ENCODE measurements around the gene ZNF627. TPM values are rescaled to one million over a fixed set of nuclear protein-coding genes. Genes with fewer than 3 reads are reported as not detected.
A peak's percentile ranks its signal among the peaks of the same experiment; 100 is the strongest.
"Not testable (repeated sequence)": the region's sequence is repeated elsewhere in the genome, so short reads cannot be mapped to it uniquely, and the experiment has no call there.

Gene ZNF627
- total RNA-seq, 2 donors from 2014 or later, result 5.6 to 13.1 TPM

- no peaks in the 10 kb centered on the region for H3K27me3 ChIP-seq (replicated peaks; ENCODE audit: insufficient read depth)
- H3K4me1 ChIP-seq (ENCODE audit: control insufficient read depth in 1 of 2, low read depth in 2 of 2), result peaks cover 14 to 31% of the 10 kb centered on the region in 2 donors
- peak within 1 kb of the TSS; percentile 51 to 71 for H3K27ac ChIP-seq
- DNase-seq (ENCODE audit: low spot score) (peak; percentile 95), ATAC-seq (ENCODE audit: insufficient number of reproducible peaks, low FRiP score, low read depth) (peak; percentile 73)
- no peaks in the 10 kb centered on the region for H3K9me3 ChIP-seq
- peaks cover 12% of the 10 kb centered on the region for H3K36me3 ChIP-seq
- H3K4me3 ChIP-seq, result peak within 1 kb of the TSS; percentile 79
- TF ChIP-seq CTCF (IDR thresholded peaks at IDR 0.05), result peak; percentile 22
Measured at GRCh38 chr19:11558881-11559828, 38.1 kb upstream of the ZNF627 start, which contains the start of gene ELOF1. Gene ELOF1, minus strand, starts transcription at chr19:11559230. Its CDS starts 4,883 bp downstream, at chr19:11554347.

GRCh38 chr19:11560404-11561051 lies 36.8 kb upstream of the ZNF627 start:
- peak; percentile 41 for TF ChIP-seq CTCF (IDR thresholded peaks at IDR 0.05)
- no peak overlapping the region for H3K27ac ChIP-seq
- no peak for DNase-seq (ENCODE audit: low spot score)
- H3K4me1 ChIP-seq (ENCODE audit: control insufficient read depth in 1 of 2, low read depth in 2 of 2), result peaks cover 14 to 31% of the 10 kb centered on the region in 2 donors
- no peaks in the 10 kb centered on the region for H3K27me3 ChIP-seq (replicated peaks; ENCODE audit: insufficient read depth)
- ATAC-seq (ENCODE audit: insufficient number of reproducible peaks, low FRiP score, low read depth), result no peak
- H3K9me3 ChIP-seq, result no peaks in the 10 kb centered on the region
- H3K36me3 ChIP-seq, result no peaks in the 10 kb centered on the region
- H3K4me3 ChIP-seq, result peak overlapping the region; percentile 79

GRCh38 chr19:11563532-11563931 lies 33.8 kb upstream of the ZNF627 start:
- no peaks in the 10 kb centered on the region for H3K9me3 ChIP-seq
- no peak overlapping the region for H3K4me3 ChIP-seq
- ATAC-seq (ENCODE audit: insufficient number of reproducible peaks, low FRiP score, low read depth), result no peak
- peaks cover 6 to 14% of the 10 kb centered on the region in 2 donors for H3K4me1 ChIP-seq (ENCODE audit: control insufficient read depth in 1 of 2, low read depth in 2 of 2)
- no peak overlapping the region for H3K27ac ChIP-seq
- H3K36me3 ChIP-seq, result no peaks in the 10 kb centered on the region
- no peaks in the 10 kb centered on the region for H3K27me3 ChIP-seq (replicated peaks; ENCODE audit: insufficient read depth)
- TF ChIP-seq CTCF (IDR thresholded peaks at IDR 0.05), result no peak
- DNase-seq (ENCODE audit: low spot score), result no peak

GRCh38 chr19:11564082-11564807 lies 33.0 kb upstream of the ZNF627 start:
- H3K27ac ChIP-seq; DNase-seq (ENCODE audit: low spot score); H3K36me3 ChIP-seq; H3K9me3 ChIP-seq; H3K27me3 ChIP-seq (replicated peaks; ENCODE audit: insufficient read depth); H3K4me3 ChIP-seq; ATAC-seq (ENCODE audit: insufficient number of reproducible peaks, low FRiP score, low read depth): not testable (repeated sequence)
- H3K4me1 ChIP-seq (ENCODE audit: control insufficient read depth in 1 of 2, low read depth in 2 of 2), result peaks cover 6 to 12% of the 10 kb centered on the region in 2 donors

GRCh38 chr19:11565649-11565980 lies 31.7 kb upstream of the ZNF627 start:
- H3K27me3 ChIP-seq (replicated peaks; ENCODE audit: insufficient read depth); H3K9me3 ChIP-seq; ATAC-seq (ENCODE audit: insufficient number of reproducible peaks, low FRiP score, low read depth); H3K4me1 ChIP-seq (ENCODE audit: control insufficient read depth in 1 of 2, low read depth in 2 of 2); H3K36me3 ChIP-seq; H3K27ac ChIP-seq; H3K4me3 ChIP-seq; DNase-seq (ENCODE audit: low spot score): not testable (repeated sequence)
